GM18505 (cell line): Measurements from ENCODE around the gene NKIRAS1.
"Not testable (repeated sequence)": the region's sequence is repeated elsewhere in the genome, so short reads cannot be mapped to it uniquely, and the experiment has no call there.

Experiments
- ATAC-seq: cut with Tn5 transposase; IDR thresholded peaks from one replicate; pipeline ENCODE4 v1.9.1; 2021; ENCODE audit not compliant: unreplicated experiment
- POLR2A ChIP-seq: IDR thresholded peaks from 4 replicates; pipeline ENCODE4 v1.6.1; 2011; ENCODE audit warnings: borderline replicate concordance; ENCODE audit not compliant: insufficient read depth, insufficient read length; ENCODE audit errors: extremely low read depth

The NKIRAS1 gene

DNA sequence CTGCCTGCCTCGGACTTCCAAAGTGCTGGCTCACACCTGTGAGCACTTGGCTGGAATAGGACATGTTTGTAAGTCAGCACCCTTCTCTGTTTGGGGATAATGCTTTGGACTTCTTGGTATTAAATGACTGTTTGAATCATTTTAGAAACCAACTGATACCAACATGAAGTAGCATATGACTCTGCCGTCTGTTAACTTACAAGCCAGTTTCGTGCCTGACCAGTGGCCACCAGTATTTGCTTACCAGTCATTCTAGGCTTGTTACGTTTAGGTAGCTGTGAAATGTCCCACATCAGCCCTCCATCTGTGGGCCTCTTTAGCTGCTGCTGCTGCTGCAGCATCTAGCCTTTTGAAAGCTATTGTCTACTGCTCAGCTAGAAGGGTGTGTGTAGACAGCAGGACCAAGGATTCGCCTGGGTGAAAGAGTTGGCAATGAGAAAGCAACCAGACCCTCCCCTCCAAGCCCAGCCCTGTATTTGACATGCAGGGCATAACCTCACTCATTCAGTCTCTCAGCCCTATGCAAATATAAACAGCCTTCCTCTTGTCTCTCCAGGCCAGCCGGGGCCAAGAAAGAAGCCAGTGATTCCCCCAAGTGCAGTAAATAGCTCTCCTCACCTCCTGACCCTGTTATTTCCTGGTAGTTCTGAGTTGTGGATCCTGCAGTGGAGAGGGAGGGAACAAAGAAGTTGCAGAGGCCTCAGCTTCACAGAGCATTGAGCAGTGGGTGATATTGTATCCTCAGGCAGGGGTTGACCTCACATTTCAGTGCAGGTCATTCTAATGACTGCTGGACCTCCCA lies 51.0 kb downstream of the NKIRAS1 start:
- peak; percentile 76 for ATAC-seq
- TF ChIP-seq POLR2A: no peak

DNA sequence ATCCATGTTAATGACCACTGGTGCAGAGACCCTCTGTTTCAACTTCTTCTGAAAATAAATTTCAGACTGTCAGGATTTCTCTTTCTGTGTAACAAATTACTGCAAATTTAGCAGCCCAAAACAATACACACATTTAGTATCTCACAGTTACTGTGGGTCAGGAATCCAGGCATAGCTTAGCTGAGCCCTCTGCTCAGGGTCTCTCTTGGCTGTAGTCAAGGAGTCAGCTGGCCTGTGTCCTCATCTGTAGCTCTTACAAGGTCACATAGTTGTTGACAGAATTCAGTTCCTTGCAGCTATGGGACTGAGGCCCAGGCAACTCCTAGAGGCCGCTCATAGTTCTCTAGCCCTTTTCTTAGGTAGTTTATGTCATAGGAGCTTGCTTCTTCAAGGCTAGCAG lies 51.9 kb downstream of the NKIRAS1 start:
- TF ChIP-seq POLR2A: no peak
- ATAC-seq: no peak

DNA sequence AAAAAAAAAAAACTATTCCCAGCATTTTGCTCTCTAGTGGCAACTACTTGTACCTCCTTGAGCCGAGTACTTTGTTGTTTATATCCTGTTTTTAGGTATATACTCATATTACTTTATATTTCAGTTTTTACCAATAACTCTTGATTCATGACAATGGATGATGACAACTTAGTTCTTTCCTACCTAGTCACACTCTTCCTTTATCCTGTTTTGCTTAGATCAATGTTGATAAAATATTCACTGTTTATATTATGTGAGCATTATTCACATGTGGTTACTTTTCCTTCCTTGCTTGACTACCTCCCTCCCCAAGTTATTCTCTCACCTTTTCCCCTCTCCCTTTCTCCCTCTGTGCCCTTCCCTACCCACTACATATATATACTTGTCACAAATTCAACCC lies 53.7 kb downstream of the NKIRAS1 start:
- TF ChIP-seq POLR2A: no peak
- no peak for ATAC-seq

DNA sequence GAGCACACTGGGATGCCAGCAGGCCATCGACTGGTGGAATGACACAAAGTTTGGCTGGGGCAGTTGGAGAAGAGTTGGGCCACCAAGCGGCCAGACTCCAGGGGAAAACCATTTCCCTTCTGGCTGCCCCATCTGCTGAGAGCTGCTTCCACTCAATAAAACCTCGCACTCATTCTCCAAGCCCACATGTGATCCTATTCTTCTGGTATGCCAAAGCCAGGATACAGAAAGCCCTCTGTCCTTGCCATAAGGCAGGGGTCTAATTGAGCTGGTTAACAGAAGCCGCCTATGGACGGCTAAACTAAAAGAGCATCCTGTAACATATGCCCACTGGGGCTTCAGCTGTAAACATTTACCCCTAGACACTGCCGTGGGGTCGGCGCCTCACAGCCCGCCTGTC lies 55.1 kb downstream of the NKIRAS1 start:
- ATAC-seq: no peak
- no peak for TF ChIP-seq POLR2A

DNA sequence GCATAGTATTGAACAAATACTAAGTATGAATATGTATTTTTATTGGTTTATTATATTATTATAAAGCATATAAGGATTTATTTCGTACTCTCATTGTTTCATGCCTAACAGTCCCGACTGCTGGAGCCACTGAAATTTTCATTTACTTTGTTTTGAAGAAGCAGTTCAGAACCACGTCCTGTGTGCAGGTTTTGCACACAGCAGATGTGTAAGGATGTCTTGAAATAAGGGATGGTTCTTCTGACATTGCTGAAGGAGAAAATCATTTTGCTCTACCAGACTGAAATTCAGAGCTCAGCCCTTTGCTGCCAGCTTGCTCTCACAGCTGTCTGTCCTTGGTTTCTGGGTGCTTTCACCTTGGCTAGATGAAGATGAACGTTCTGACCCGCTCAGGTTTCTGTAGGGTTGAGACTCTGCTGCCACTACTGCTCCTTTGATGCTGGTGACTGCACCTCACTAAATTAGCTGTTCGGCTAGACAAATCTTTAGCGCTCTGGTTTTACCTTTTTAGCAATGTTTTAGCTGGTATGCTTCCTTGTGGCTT lies 56.9 kb downstream of the NKIRAS1 start:
- TF ChIP-seq POLR2A: no peak
- ATAC-seq: no peak

DNA sequence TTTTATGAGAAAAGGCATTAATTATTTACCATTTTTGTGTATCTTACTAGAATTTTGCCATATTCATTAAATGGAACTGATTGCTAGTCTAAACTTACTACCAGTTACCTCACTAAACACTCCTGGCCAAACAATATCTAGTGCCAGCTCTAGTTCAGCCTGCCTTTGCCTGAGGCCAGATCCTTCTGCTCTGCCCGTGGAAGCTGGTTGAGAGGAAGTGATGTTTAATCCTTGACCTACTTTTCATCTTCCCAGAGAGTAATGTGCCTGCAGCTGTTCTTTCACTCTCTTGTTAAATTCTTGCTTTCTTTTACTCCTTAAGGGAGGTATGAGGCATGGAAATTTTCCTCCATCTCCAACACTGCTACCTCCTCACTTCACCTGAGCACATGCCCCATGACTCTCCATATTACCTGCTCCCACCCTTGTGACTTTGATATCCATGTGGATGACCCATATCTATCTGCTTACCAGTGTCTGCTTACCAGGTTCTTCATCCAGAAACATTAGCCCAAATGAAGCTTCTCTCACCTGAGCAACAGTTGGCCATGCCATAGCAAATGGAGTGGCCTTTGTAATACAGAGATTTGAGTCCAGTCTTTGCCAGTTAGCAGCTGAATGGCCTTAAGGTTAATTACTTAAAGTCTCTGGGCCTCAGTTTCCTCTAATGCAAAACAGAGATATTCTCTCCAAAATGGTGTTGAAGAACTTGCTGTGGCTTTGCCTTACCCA lies 57.6 kb downstream of the NKIRAS1 start:
- TF ChIP-seq POLR2A: no peak
- ATAC-seq: no peak

DNA sequence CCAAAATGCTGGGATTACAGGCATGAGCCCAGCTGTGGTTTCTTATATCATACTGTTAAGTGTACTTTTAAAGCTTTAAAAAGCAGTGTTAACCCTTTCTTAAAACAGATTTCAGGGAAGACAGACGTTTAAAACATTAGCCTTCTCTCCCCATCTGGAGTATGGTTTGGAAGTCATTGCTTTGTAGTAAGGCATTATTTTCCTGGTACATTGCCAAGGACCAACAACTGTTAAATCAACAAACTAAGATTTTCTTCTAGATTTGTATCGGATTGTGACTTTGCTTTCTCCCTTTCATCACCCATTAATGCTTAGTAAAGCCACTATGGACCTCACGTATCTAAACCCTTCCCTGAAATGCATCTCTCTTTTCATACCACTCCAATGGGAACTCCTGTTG lies 60.5 kb downstream of the NKIRAS1 start:
- no peak for TF ChIP-seq POLR2A
- ATAC-seq: no peak

DNA sequence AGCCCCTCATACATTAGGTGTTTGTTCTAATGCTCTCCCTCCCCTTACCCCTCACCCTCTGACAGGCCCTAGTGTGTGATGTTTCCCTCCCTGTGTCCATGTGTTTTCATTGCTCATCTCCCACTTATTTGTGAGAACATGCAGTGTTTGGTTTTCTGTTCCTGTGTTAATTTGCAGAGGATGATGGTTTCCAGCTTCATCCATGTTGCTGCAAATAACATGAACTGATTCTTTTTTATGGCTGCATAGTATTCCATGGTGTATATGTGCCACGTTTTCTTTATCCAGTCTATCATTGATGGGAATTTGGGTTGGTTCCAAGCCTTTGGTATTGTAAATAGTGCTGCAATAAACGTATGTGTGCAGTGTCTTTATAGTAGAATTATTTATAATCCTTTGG lies 67.3 kb downstream of the NKIRAS1 start:
- ATAC-seq: not testable (repeated sequence)

DNA sequence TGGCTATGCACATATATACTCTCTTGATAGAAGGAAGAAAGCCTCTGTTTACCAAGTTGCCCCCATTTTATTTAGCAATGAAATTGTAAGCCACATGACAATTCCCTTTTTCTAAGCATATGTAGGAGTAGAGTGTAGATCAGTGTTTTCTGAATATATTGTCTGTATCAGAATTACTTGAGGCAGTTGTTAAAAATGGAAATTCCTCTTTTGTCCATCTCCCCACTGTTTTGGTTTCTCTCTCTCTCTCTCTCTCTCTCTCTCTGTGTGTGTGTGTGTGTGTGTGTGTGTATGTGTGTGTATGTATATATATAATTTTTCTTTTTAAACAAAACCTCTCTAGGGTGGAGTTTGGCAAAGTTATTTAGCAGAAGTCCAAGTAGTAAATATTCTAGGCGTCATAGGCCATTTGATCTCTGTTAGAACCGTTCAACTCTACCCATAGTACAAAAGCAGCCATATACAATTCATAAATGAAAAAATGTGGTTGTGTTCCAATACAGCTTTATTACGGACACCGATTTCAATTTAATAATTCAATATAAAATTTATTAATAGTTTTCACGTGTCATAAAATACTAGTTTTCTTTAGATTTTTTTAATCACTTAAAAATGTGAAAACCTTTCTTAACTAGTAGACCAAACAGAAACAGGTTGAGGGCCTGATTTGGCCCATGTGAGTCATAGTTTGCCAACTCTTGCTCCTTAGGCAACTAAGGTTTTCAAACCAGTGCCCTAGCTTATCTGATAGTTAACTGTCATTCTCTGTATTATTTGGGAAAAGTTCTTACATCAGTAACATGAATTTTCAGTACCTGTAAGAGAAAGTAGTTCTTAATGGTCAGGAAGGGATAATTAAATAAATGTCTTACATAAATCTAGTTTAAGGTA lies 71.2 kb downstream of the NKIRAS1 start:
- TF ChIP-seq POLR2A: no peak
- no peak for ATAC-seq

DNA sequence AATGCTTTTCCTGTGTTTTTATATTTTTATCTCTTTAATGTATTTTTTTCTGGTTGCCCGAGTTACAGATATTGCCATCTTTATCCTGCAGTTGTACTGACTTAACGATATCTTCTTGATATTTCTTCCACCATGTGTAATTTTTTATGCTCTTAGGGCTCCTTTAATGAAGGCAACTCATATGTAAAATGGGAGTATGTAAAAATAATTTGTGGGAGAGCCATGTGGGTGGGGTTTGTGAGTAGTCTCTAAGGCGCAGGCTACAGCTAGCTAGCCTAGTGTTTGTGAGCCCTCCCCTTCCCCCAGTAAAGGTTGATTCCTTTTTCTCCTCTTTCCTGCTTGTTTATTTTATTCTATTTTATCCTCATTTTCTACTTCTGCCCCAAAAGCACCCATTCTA lies 72.9 kb downstream of the NKIRAS1 start:
- no peak for ATAC-seq

More for the DNA sequence above, 72.9 kb downstream of the NKIRAS1 start:
- no peak for TF ChIP-seq POLR2A
